Measurements from ENCODE around the gene TTLL13. TPM values are rescaled to one million over a fixed set of nuclear protein-coding genes. Genes with fewer than 3 reads are reported as not detected.

Gene TTLL13
- total and polyA plus RNA-seq, 2 experiments from 2014 or later = 0.21 to 0.39 TPM

- Histone ChIP-seq H3K27me3 (no peaks in the 10 kb centered on the region), H3K4me3 (no peak overlapping the region), H3K9me3 (ENCODE audit: low read depth) (no peaks in the 10 kb centered on the region), H3K36me3 (peaks cover 28% of the 10 kb centered on the region), H3K27ac (no peak overlapping the region), H3K4me1 (ENCODE audit: low read depth) (peaks cover 6% of the 10 kb centered on the region)
- DNase-seq (ENCODE audit: low read depth in 1 of 2, low spot score in 1 of 2) = no peak
- TF ChIP-seq CTCF (IDR thresholded peaks at IDR 0.05; ENCODE audit: low read depth, low read length) = no peak
These were observed 19.3 kb upstream of the TTLL13 start for GRCh38 chr15:90230071-90230494.

GRCh38 chr15:90230610-90231009 lies 18.7 kb upstream of the TTLL13 start:
- Histone ChIP-seq H3K4me3 (no peak overlapping the region), H3K27me3 (no peaks in the 10 kb centered on the region), H3K9me3 (ENCODE audit: low read depth) (no peaks in the 10 kb centered on the region), H3K36me3 (peaks cover 24% of the 10 kb centered on the region), H3K4me1 (ENCODE audit: low read depth) (peaks cover 6% of the 10 kb centered on the region), H3K27ac (no peak overlapping the region)
- TF ChIP-seq CTCF (IDR thresholded peaks at IDR 0.05; ENCODE audit: low read depth, low read length) = no peak
- no peak for DNase-seq (ENCODE audit: low read depth in 1 of 2, low spot score in 1 of 2)

GRCh38 chr15:90231028-90232017 lies 18.0 kb upstream of the TTLL13 start:
- Histone ChIP-seq H3K27me3 (no peaks in the 10 kb centered on the region), H3K27ac (no peak overlapping the region), H3K4me3 (no peak overlapping the region), H3K36me3 (peaks cover 17% of the 10 kb centered on the region), H3K4me1 (ENCODE audit: low read depth) (peaks cover 6% of the 10 kb centered on the region), H3K9me3 (ENCODE audit: low read depth) (no peaks in the 10 kb centered on the region)
- no peak for TF ChIP-seq CTCF (IDR thresholded peaks at IDR 0.05; ENCODE audit: low read depth, low read length)
- no peak for DNase-seq (ENCODE audit: low read depth in 1 of 2, low spot score in 1 of 2)

- Histone ChIP-seq H3K27me3 (no peaks in the 10 kb centered on the region), H3K27ac (no peak overlapping the region), H3K9me3 (ENCODE audit: low read depth) (no peaks in the 10 kb centered on the region), H3K4me3 (no peak overlapping the region), H3K4me1 (ENCODE audit: low read depth) (peaks cover 6% of the 10 kb centered on the region), H3K36me3 (peaks cover 13% of the 10 kb centered on the region)
- DNase-seq (ENCODE audit: low read depth in 1 of 2, low spot score in 1 of 2) = no peak
- no peak for TF ChIP-seq CTCF (IDR thresholded peaks at IDR 0.05; ENCODE audit: low read depth, low read length)
These were observed 17.2 kb upstream of the TTLL13 start for GRCh38 chr15:90232196-90232595.

GRCh38 chr15:90232941-90233386 lies 16.4 kb upstream of the TTLL13 start:
- DNase-seq (ENCODE audit: low read depth in 1 of 2, low spot score in 1 of 2) = peak in 1 of 2 donors; percentile 35
- H3K27ac ChIP-seq = peak overlapping the region; percentile 57
- TF ChIP-seq CTCF (IDR thresholded peaks at IDR 0.05; ENCODE audit: low read depth, low read length) = peak; percentile 42
- H3K4me3 ChIP-seq = peak overlapping the region; percentile 65
- no peaks in the 10 kb centered on the region for H3K27me3 ChIP-seq
- peaks cover 6% of the 10 kb centered on the region for H3K4me1 ChIP-seq (ENCODE audit: low read depth)
- no peaks in the 10 kb centered on the region for H3K9me3 ChIP-seq (ENCODE audit: low read depth)
- peaks cover 9% of the 10 kb centered on the region for H3K36me3 ChIP-seq

All from cardiac muscle cell (in vitro differentiated cells and primary cell).